CD8-positive, alpha-beta memory T cell (primary cell): ENCODE measurements around the gene PPP1R16B. TPM values are rescaled to one million over a fixed set of nuclear protein-coding genes. Genes with fewer than 3 reads are reported as not detected.

Source experiments
- CTCF ChIA-PET: fragments of 350-600 bp; sonication (Branson Sonifier 250); formaldehyde crosslinking; loops from one replicate; lab custom pipeline; 2021; ENCODE audit warnings: antibody characterized with exemption; lab: Charles Lee
- POLR2A ChIA-PET: fragments of 350-600 bp; sonication (Branson Sonifier 250); formaldehyde crosslinking; loops from one replicate; lab custom pipeline; 2021; ENCODE audit warnings: antibody characterized with exemption; lab: Charles Lee
- DNase-seq, 5 donors: peaks; one replicate each; pipeline versions ENCODE4 v3.0.0 to v3.0.0-alpha.2; 2020 to 2022; ENCODE audit warnings: mixed read lengths in 1 of 5
- H3K27ac ChIP-seq: one replicate; pipeline ENCODE4 v1.7.0; 2013; ENCODE audit warnings: low read depth, mild to moderate bottlenecking, low read length, moderate library complexity
- H3K27me3 ChIP-seq: 2 replicates; pipeline ENCODE4 v1.7.0; 2013; ENCODE audit warnings: low read length, mild to moderate bottlenecking; ENCODE audit not compliant: insufficient read depth, poor library complexity, severe bottlenecking
- H3K36me3 ChIP-seq: 2 replicates; pipeline ENCODE4 v1.7.0; 2013; ENCODE audit warnings: mild to moderate bottlenecking, low read length, moderate library complexity; ENCODE audit not compliant: insufficient read depth
- H3K4me1 ChIP-seq: 2 replicates; pipeline ENCODE4 v1.7.0; 2013; ENCODE audit warnings: mild to moderate bottlenecking, low read length, moderate library complexity; ENCODE audit not compliant: insufficient read depth
- H3K4me3 ChIP-seq: 2 replicates; pipeline ENCODE4 v1.7.0; 2013; ENCODE audit warnings: mild to moderate bottlenecking, low read length
- H3K9me3 ChIP-seq: 2 replicates; pipeline ENCODE4 v1.7.0; 2013; ENCODE audit warnings: mild to moderate bottlenecking, low read length
- H3K27ac Mint-ChIP-seq, 8 donors: one replicate each; pipeline ENCODE4 v1.8.0; 2020 to 2021; ENCODE audit warnings: mixed read lengths in 8 of 8, mild to moderate bottlenecking in 6 of 8, inconsistent platforms in 3 of 8, moderate library complexity in 3 of 8
- H3K27me3 Mint-ChIP-seq, 2 donors: one replicate each; pipeline ENCODE4 v1.8.0; 2020 to 2021; ENCODE audit warnings: mixed read lengths in 2 of 2, mild to moderate bottlenecking in 1 of 2, moderate library complexity in 1 of 2
- H3K36me3 Mint-ChIP-seq, 3 donors: one replicate each; pipeline ENCODE4 v1.8.0; 2020 to 2021; ENCODE audit warnings: mixed read lengths in 3 of 3, inconsistent platforms in 1 of 3, mild to moderate bottlenecking in 1 of 3
- H3K4me1 Mint-ChIP-seq, 3 donors: one replicate each; pipeline ENCODE4 v1.8.0; 2020 to 2021; ENCODE audit warnings: mixed read lengths in 3 of 3, inconsistent platforms in 1 of 3, mild to moderate bottlenecking in 1 of 3
- H3K4me3 Mint-ChIP-seq, 7 donors: one replicate each; pipeline ENCODE4 v1.8.0; 2020 to 2021; ENCODE audit warnings: mixed read lengths in 7 of 7, mild to moderate bottlenecking in 6 of 7, moderate library complexity in 4 of 7, inconsistent platforms in 2 of 7
- H3K9me3 Mint-ChIP-seq, 5 donors: one replicate each; pipeline ENCODE4 v1.8.0; 2020 to 2022; ENCODE audit warnings: mixed read lengths in 5 of 5, mild to moderate bottlenecking in 3 of 5, moderate library complexity in 2 of 5, inconsistent platforms in 1 of 5
- polyA plus RNA-seq: library from polyadenylated mRNA; unstranded; fragments of 300-500 nt; fragmentation: Illumina TruSeq; gene quantifications from one replicate; pipeline ENCODE4 v1.2.3, GENCODE V29; 2021
- total RNA-seq, 2 experiments: library from RNA; stranded (reverse); gene quantifications; one replicate each; pipeline ENCODE4 v1.2.3, GENCODE V29; 2021

PPP1R16B gene
- total and polyA plus RNA-seq, 3 experiments from 2014 or later, result 40.2 to 171 (median 167) TPM

DNA sequence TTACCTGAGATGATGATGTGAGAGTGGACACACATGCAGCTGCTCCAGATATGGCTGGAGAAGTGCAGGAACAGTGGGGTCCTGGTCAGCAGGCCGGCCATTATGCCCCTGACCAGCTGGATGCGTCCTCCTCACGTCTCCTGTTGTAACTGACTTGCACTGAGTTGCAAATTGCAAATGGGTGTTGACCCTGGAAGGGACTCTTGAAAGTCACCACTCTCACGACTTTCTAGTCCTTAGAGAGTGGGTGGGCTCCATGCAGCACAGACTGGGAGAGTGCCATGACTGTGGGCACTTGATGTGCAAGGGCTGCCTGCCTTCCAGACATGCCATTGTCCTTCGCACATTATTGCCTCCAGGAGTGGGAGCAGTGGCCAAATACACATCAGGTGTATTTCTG lies 131.5 kb downstream of the PPP1R16B start:
- POLR2A ChIA-PET, result interaction anchor here (1.0 kb wide), 1 partner anchor 12 kb away, joined by 3 read pairs; no protein-coding TSS in a partner anchor
- H3K27ac ChIP-seq, result no peak overlapping the region
- peaks cover 0 to 1% of the 10 kb centered on the region in 2 donors for H3K27me3 Mint-ChIP-seq

DNA sequence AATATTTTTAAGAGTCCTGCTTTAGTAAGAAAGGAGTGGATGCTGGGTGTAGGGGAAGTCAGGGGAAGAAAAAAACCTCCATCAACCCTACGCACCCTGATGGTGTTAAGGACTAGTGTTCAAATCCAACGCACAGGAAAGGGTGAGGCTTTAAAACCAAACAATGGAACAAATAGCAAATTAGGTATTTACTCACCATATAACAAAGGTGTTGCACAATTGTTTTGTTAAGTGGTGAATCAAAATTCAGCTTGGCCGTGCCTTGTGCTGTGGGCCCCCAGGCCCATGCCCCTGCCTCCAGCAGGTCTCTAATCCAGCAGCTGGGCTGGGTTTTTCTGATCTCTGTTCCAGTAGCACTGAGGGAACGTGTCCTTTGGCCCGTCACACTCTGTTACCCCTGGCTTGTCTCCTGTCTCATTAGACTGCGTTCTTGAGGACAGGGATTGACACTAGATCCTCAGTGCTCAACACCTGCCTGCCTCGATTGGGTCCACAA lies 132.5 kb downstream of the PPP1R16B start:
- Histone ChIP-seq H3K27me3 (no peaks in the 10 kb centered on the region), H3K4me3 (no peak overlapping the region), H3K9me3 (no peaks in the 10 kb centered on the region), H3K4me1 (no peaks in the 10 kb centered on the region), H3K27ac (no peak overlapping the region), H3K36me3 (no peaks in the 10 kb centered on the region)
- ChIA-PET CTCF (no interaction called here), POLR2A (no interaction called here)
- Mint-ChIP-seq H3K4me3 (no peak overlapping the region), H3K9me3 (no peaks in the 10 kb centered on the region), H3K27ac (no peak overlapping the region), H3K4me1 (no peaks in the 10 kb centered on the region), H3K36me3 (peaks cover 0 to 5% (median 0%) of the 10 kb centered on the region in 3 donors), H3K27me3 (peaks cover 0 to 1% of the 10 kb centered on the region in 2 donors)
- DNase-seq, result no peak

More for the DNA sequence above, 131.5 kb downstream of the PPP1R16B start:
- H3K4me3 ChIP-seq, result no peak overlapping the region
- no peaks in the 10 kb centered on the region for H3K27me3 ChIP-seq
- no peaks in the 10 kb centered on the region for H3K9me3 Mint-ChIP-seq
- no peak for DNase-seq
- H3K36me3 ChIP-seq, result no peaks in the 10 kb centered on the region
- peaks cover 0 to under 1% (median 0%) of the 10 kb centered on the region in 3 donors for H3K36me3 Mint-ChIP-seq
- H3K27ac Mint-ChIP-seq, result peak overlapping the region in 1 of 8 donors; percentile 29
- H3K4me1 ChIP-seq, result no peaks in the 10 kb centered on the region
- CTCF ChIA-PET, result no interaction called here
- no peaks in the 10 kb centered on the region for H3K9me3 ChIP-seq
- peaks cover 0 to 5% (median 3%) of the 10 kb centered on the region in 3 donors for H3K4me1 Mint-ChIP-seq
- H3K4me3 Mint-ChIP-seq, result no peak overlapping the region

DNA sequence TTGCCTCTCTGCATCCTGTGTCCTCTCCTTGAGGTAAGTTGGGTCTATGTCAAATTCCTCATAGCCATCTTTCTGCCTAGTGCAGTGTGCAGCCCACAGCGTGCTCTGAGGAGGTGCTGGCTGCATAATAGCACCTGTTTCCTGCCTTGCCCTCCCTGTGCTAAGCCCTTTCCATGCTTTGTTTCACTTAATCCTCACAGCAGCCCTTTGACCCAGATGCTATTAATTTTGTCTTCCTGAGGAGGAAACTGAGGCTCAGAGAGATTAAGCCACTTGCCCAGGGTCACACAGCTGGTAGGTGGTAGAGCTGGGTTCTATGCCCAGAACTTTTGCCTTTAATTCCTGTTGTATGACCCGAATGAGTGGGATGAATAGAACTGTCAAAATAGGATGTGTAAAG lies 134.2 kb downstream of the PPP1R16B start:
- ChIA-PET CTCF (interaction anchor here (1.4 kb wide), 1 partner anchor 15 kb away, joined by 3 read pairs; no protein-coding TSS in a partner anchor), POLR2A (no interaction called here)
- Mint-ChIP-seq H3K9me3 (no peaks in the 10 kb centered on the region), H3K36me3 (peaks cover 0 to 5% (median 0%) of the 10 kb centered on the region in 3 donors), H3K4me3 (no peak overlapping the region), H3K27me3 (no peaks in the 10 kb centered on the region), H3K27ac (peak overlapping the region in 3 of 8 donors; percentile 9 to 57 (median 47)), H3K4me1 (no peaks in the 10 kb centered on the region)
- DNase-seq, result no peak
- H3K27me3 ChIP-seq, result no peaks in the 10 kb centered on the region
- H3K4me1 ChIP-seq, result no peaks in the 10 kb centered on the region
- no peaks in the 10 kb centered on the region for H3K9me3 ChIP-seq
- no peak overlapping the region for H3K4me3 ChIP-seq
- H3K27ac ChIP-seq, result no peak overlapping the region
- H3K36me3 ChIP-seq, result no peaks in the 10 kb centered on the region

DNA sequence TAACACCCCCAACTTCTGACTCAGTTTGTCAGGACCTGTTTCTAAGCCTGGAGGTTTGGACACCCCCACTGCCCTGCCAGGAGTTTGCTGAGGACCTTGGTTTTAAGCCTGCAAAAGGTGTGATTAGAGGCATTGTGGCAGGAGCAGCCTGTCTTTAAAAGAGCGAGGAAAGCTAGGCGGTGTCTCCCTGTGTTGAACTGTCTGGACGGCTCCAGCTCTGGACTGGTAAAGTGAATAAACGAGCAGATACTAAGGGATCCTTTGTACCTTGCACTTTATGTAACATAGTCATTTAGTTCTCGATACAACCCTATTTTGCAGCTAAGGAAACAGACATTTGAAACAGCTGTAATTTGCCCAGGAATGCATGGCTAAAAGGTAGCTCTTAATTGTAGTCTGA lies 135.1 kb downstream of the PPP1R16B start:
- Histone ChIP-seq H3K4me1 (no peaks in the 10 kb centered on the region), H3K9me3 (no peaks in the 10 kb centered on the region), H3K36me3 (no peaks in the 10 kb centered on the region), H3K4me3 (no peak overlapping the region), H3K27ac (no peak overlapping the region), H3K27me3 (no peaks in the 10 kb centered on the region)
- ChIA-PET CTCF (interaction anchor here (1.1 to 1.5 kb wide), 3 partner anchors 15 to 22 kb away, joined by 3 read pairs; partner anchors contain the start of genes DHX35 and FAM83D), POLR2A (no interaction called here)
- Mint-ChIP-seq H3K27me3 (no peaks in the 10 kb centered on the region), H3K9me3 (no peaks in the 10 kb centered on the region), H3K4me3 (no peak overlapping the region), H3K4me1 (no peaks in the 10 kb centered on the region), H3K27ac (no peak overlapping the region), H3K36me3 (peaks cover 0 to 7% (median 0%) of the 10 kb centered on the region in 3 donors)
- DNase-seq, result no peak

DNA sequence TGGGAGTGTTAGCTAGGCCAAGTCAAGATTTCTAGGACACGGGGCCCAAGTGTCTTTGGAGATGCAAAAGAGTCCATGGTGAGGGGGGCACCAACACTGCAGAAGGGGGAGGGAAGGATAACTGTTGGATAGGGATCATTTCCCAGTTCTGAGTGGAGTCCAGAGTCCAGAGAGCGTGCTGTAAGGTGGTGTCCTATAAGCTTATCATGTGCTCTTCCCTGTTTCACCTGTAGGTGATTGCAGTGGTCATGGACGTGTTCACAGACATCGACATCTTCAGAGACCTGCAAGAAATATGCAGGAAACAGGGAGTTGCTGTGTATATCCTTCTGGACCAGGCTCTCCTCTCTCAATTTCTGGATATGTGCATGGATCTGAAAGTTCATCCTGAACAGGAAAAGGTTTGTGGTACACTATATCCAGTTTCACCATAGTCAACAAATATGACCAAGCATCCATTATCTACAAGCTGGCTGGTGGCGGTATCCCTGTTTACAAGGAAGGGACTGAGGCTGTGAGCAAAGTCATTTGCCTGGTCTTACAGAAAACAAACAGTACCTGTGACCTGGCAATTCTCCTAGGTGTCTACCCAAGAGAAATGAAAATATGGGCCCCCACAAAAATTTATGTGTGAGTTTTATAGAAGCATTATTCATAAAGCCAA lies 136.4 kb downstream of the PPP1R16B start:
- no peaks in the 10 kb centered on the region for H3K27me3 Mint-ChIP-seq
- Histone ChIP-seq H3K27me3 (no peaks in the 10 kb centered on the region), H3K4me3 (no peak overlapping the region), H3K27ac (no peak overlapping the region), H3K9me3 (no peaks in the 10 kb centered on the region), H3K4me1 (no peaks in the 10 kb centered on the region), H3K36me3 (no peaks in the 10 kb centered on the region)
- H3K9me3 Mint-ChIP-seq, result no peaks in the 10 kb centered on the region
- ChIA-PET POLR2A (no interaction called here), CTCF (interaction anchor here (1.1 kb wide), 1 partner anchor 20 kb away, joined by 3 read pairs; the partner anchor contains the start of gene DHX35)
- no peak overlapping the region for H3K4me3 Mint-ChIP-seq
- DNase-seq, result no peak
- H3K36me3 Mint-ChIP-seq, result peaks cover 0 to 7% (median 0%) of the 10 kb centered on the region in 3 donors
- no peaks in the 10 kb centered on the region for H3K4me1 Mint-ChIP-seq
- H3K27ac Mint-ChIP-seq, result peak overlapping the region in 2 of 8 donors; percentile 7 to 89

DNA sequence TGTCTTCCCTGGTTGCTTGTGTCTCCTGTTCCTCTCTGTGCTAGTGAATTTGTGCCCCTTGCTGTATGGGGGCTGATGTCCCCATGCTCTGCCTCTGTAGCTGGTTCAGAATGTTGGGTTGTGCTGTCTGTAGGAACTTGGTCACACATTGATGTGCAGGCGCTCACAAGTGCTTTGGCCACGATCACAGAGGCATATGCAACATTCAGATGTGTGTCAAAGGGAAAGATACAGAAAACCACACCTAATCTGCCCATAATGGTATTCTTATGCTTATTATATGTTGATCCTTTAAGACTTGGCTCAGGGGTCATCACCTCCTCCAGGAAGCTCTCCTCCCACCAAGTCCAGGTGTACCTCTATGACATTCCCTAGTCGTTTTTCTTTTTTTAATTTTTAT lies 139.5 kb downstream of the PPP1R16B start:
- Mint-ChIP-seq H3K4me1 (no peaks in the 10 kb centered on the region), H3K9me3 (no peaks in the 10 kb centered on the region), H3K27ac (peak overlapping the region in 2 of 8 donors; percentile 63 to 76), H3K27me3 (no peaks in the 10 kb centered on the region), H3K36me3 (peaks cover 0 to 7% (median 0%) of the 10 kb centered on the region in 3 donors), H3K4me3 (no peak overlapping the region)
- POLR2A ChIA-PET, result no interaction called here
- Histone ChIP-seq H3K27me3 (no peaks in the 10 kb centered on the region), H3K36me3 (no peaks in the 10 kb centered on the region), H3K4me3 (no peak overlapping the region), H3K27ac (no peak overlapping the region), H3K9me3 (no peaks in the 10 kb centered on the region), H3K4me1 (no peaks in the 10 kb centered on the region)
- CTCF ChIA-PET, result no interaction called here
- DNase-seq, result no peak

DNA sequence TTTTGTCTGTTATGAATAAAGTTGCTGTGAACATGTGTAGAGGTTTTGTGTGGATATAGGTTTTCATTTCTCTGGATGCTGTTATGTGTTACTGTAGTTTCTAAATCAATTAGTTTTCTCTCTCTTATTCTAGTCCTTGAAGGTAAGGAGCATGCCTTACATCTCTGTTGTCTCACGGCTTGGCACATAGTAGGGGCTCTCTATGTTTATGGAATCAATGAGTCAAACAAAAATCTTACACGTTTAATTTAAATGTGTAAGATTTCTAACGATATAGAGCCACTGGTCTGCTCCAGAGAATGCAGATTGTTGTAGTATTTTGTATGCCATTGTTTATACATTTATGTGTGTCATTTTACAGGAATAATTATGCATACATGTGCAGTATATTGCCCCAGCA lies 141.3 kb downstream of the PPP1R16B start:
- H3K4me3 ChIP-seq, result no peak overlapping the region
- H3K9me3 ChIP-seq, result no peaks in the 10 kb centered on the region
- Mint-ChIP-seq H3K9me3 (no peaks in the 10 kb centered on the region), H3K4me1 (no peaks in the 10 kb centered on the region), H3K27ac (no peak overlapping the region), H3K27me3 (no peaks in the 10 kb centered on the region), H3K36me3 (peaks cover 0 to 7% (median 0%) of the 10 kb centered on the region in 3 donors), H3K4me3 (no peak overlapping the region)
- DNase-seq, result no peak
- H3K36me3 ChIP-seq, result no peaks in the 10 kb centered on the region
- no peaks in the 10 kb centered on the region for H3K27me3 ChIP-seq
- no peak overlapping the region for H3K27ac ChIP-seq
- H3K4me1 ChIP-seq, result no peaks in the 10 kb centered on the region
- POLR2A ChIA-PET, result no interaction called here
- CTCF ChIA-PET, result no interaction called here

DNA sequence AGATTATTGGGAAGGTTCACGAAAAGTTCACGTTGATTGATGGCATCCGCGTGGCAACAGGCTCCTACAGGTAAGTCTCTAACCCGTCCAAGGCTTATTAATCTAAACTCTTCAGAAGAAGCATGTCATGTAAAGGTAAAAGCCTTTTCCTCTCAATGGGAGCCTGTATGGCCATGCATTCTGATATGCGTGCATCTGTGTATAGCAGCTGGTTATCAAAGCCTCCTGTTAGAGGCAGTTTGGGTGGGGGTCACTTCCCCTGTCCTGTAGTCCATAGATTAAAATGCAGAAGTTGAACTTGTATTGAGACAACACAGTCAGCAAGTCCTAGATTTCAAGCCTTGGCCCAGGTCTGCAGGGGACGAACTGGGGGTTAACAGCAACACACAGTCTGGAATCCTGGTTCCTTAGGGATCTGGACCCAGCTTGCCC lies 142.4 kb downstream of the PPP1R16B start:
- no peak overlapping the region for H3K4me3 ChIP-seq
- H3K36me3 ChIP-seq, result no peaks in the 10 kb centered on the region
- H3K4me1 ChIP-seq, result no peaks in the 10 kb centered on the region
- Mint-ChIP-seq H3K4me1 (no peaks in the 10 kb centered on the region), H3K36me3 (peaks cover 0 to 4% (median 4%) of the 10 kb centered on the region in 3 donors), H3K27me3 (no peaks in the 10 kb centered on the region), H3K27ac (no peak overlapping the region), H3K9me3 (no peaks in the 10 kb centered on the region), H3K4me3 (no peak overlapping the region)
- no peak for DNase-seq
- ChIA-PET POLR2A (no interaction called here), CTCF (interaction anchor here (1.0 kb wide), 1 partner anchor 142 kb away, joined by 3 read pairs; the partner anchor contains the start of gene PPP1R16B)
- peak overlapping the region; percentile 42 for H3K27ac ChIP-seq
- no peaks in the 10 kb centered on the region for H3K27me3 ChIP-seq
- no peaks in the 10 kb centered on the region for H3K9me3 ChIP-seq
